Ramos (cell line): ENCODE data around the gene POU6F2.

Experiments used
- in situ Hi-C: fragments of 300-500 bp; cut with MboI; formaldehyde crosslinking; loops from one replicate; pipeline ENCODE4 v1.14.3; 2022; ENCODE audit warnings: low sequenced_read_pairs; ENCODE audit not compliant: unreplicated experiment

The POU6F2 gene

GRCh38 chr7:39228946-39229345 lies 251.2 kb downstream of the POU6F2 start:
- in situ Hi-C loops, result no loop called here

- in situ Hi-C loops, result no loop called here
Measured at GRCh38 chr7:39233851-39234529, 256.3 kb downstream of the POU6F2 start.

GRCh38 chr7:39238234-39238869 lies 260.6 kb downstream of the POU6F2 start:
- in situ Hi-C loops, result no loop called here

- in situ Hi-C loops, result no loop called here
Measured at GRCh38 chr7:39240864-39241263, 263.2 kb downstream of the POU6F2 start.

- in situ Hi-C loops, result no loop called here
Measured at GRCh38 chr7:39247576-39247975, 269.9 kb downstream of the POU6F2 start.

- in situ Hi-C loops, result no loop called here
Measured at GRCh38 chr7:39248041-39248691, 270.5 kb downstream of the POU6F2 start.

GRCh38 chr7:39248692-39249090 lies 271.0 kb downstream of the POU6F2 start:
- in situ Hi-C loops, result no loop called here

- in situ Hi-C loops, result no loop called here
Measured at GRCh38 chr7:39249635-39250152, 272.0 kb downstream of the POU6F2 start.

GRCh38 chr7:39252916-39253315 lies 275.2 kb downstream of the POU6F2 start:
- in situ Hi-C loops, result no loop called here

- in situ Hi-C loops, result no loop called here
Measured at GRCh38 chr7:39259391-39260003, 281.8 kb downstream of the POU6F2 start.

GRCh38 chr7:39260279-39260844 lies 282.7 kb downstream of the POU6F2 start:
- in situ Hi-C loops, result no loop called here

GRCh38 chr7:39261771-39262170 lies 284.1 kb downstream of the POU6F2 start:
- in situ Hi-C loops, result no loop called here

GRCh38 chr7:39265641-39266591 lies 288.2 kb downstream of the POU6F2 start:
- in situ Hi-C loops, result no loop called here

GRCh38 chr7:39269034-39269433 lies 291.3 kb downstream of the POU6F2 start:
- in situ Hi-C loops, result no loop called here

GRCh38 chr7:39270018-39270417 lies 292.3 kb downstream of the POU6F2 start:
- in situ Hi-C loops, result no loop called here

GRCh38 chr7:39271402-39271801 lies 293.7 kb downstream of the POU6F2 start:
- in situ Hi-C loops, result no loop called here

- in situ Hi-C loops, result no loop called here
Measured at GRCh38 chr7:39272111-39272510, 294.4 kb downstream of the POU6F2 start.

GRCh38 chr7:39272691-39273090 lies 295.0 kb downstream of the POU6F2 start:
- in situ Hi-C loops, result no loop called here

GRCh38 chr7:39280337-39280736 lies 302.6 kb downstream of the POU6F2 start:
- in situ Hi-C loops, result no loop called here
